T-helper 2 cell treated with Interferon-gamma antibody and Interleukin-4, amounts not matched to agents 5 μg/mL and 100 μg/mL, for 36 hours (primary cell): ENCODE results near the gene DUT.

ENCODE experiments used
- DNase-seq: peaks from one replicate; pipeline ENCODE4 v3.0.0; 2021; ENCODE audit warnings: low spot score
- H3K27ac Mint-ChIP-seq: one replicate; pipeline ENCODE4 v1.8.0; 2021; ENCODE audit warnings: mild to moderate bottlenecking, mixed read lengths
- H3K27me3 Mint-ChIP-seq: one replicate; pipeline ENCODE4 v1.8.0; 2021; ENCODE audit warnings: low read depth, mixed read lengths
- H3K36me3 Mint-ChIP-seq: one replicate; pipeline ENCODE4 v1.8.0; 2021; ENCODE audit warnings: low read depth, mixed read lengths
- H3K4me1 Mint-ChIP-seq: one replicate; pipeline ENCODE4 v1.8.0; 2021; ENCODE audit warnings: low read depth, mixed read lengths
- H3K4me3 Mint-ChIP-seq: one replicate; pipeline ENCODE4 v1.8.0; 2022; ENCODE audit warnings: mild to moderate bottlenecking, moderate library complexity, mixed read lengths
- H3K9me3 Mint-ChIP-seq: one replicate; pipeline ENCODE4 v1.8.0; 2021; ENCODE audit warnings: mixed read lengths

DUT gene

GRCh38 chr15:48330855-48331795 lies at the start of gene DUT:
Gene DUT, plus strand, starts transcription at chr15:48331429. Its CDS starts 87 bp downstream, at chr15:48331516.
- peak; percentile 85 for DNase-seq
- Mint-ChIP-seq H3K27me3 (no peaks in the 10 kb centered on the region), H3K36me3 (peaks cover 45% of the 10 kb centered on the region), H3K9me3 (no peaks in the 10 kb centered on the region), H3K4me3 (peak within 1 kb of the TSS; percentile 95), H3K4me1 (peaks cover 41% of the 10 kb centered on the region), H3K27ac (peak within 1 kb of the TSS; percentile 100)

- H3K36me3 Mint-ChIP-seq: no peaks in the 10 kb centered on the region
- H3K27ac Mint-ChIP-seq: no peak overlapping the region
- H3K27me3 Mint-ChIP-seq: peaks cover 5% of the 10 kb centered on the region
- no peak overlapping the region for H3K4me3 Mint-ChIP-seq
- H3K4me1 Mint-ChIP-seq: peaks cover 5% of the 10 kb centered on the region
- no peaks in the 10 kb centered on the region for H3K9me3 Mint-ChIP-seq
- no peak for DNase-seq
Observed at GRCh38 chr15:48281674-48282073, 49.6 kb upstream of the DUT start.

GRCh38 chr15:48282216-48282615 lies 49.0 kb upstream of the DUT start:
- peaks cover 5% of the 10 kb centered on the region for H3K27me3 Mint-ChIP-seq
- H3K4me1 Mint-ChIP-seq: peaks cover 5% of the 10 kb centered on the region
- no peaks in the 10 kb centered on the region for H3K9me3 Mint-ChIP-seq
- H3K27ac Mint-ChIP-seq: no peak overlapping the region
- DNase-seq: no peak
- no peak overlapping the region for H3K4me3 Mint-ChIP-seq
- no peaks in the 10 kb centered on the region for H3K36me3 Mint-ChIP-seq

GRCh38 chr15:48283396-48284145 lies 47.7 kb upstream of the DUT start:
- DNase-seq: no peak
- Mint-ChIP-seq H3K27ac (no peak overlapping the region), H3K4me3 (no peak overlapping the region), H3K9me3 (no peaks in the 10 kb centered on the region), H3K4me1 (peaks cover 5% of the 10 kb centered on the region), H3K27me3 (peaks cover 5% of the 10 kb centered on the region), H3K36me3 (no peaks in the 10 kb centered on the region)

GRCh38 chr15:48285329-48286214 lies 45.7 kb upstream of the DUT start:
- no peak overlapping the region for H3K27ac Mint-ChIP-seq
- H3K4me3 Mint-ChIP-seq: no peak overlapping the region
- peak; percentile 20 for DNase-seq
- peaks cover 5% of the 10 kb centered on the region for H3K27me3 Mint-ChIP-seq
- no peaks in the 10 kb centered on the region for H3K9me3 Mint-ChIP-seq
- peaks cover 5% of the 10 kb centered on the region for H3K4me1 Mint-ChIP-seq
- no peaks in the 10 kb centered on the region for H3K36me3 Mint-ChIP-seq

GRCh38 chr15:48289628-48290027 lies 41.6 kb upstream of the DUT start:
- Mint-ChIP-seq H3K27me3 (peaks cover 2% of the 10 kb centered on the region), H3K27ac (no peak overlapping the region), H3K9me3 (no peaks in the 10 kb centered on the region), H3K4me1 (peaks cover 5% of the 10 kb centered on the region), H3K4me3 (no peak overlapping the region), H3K36me3 (no peaks in the 10 kb centered on the region)
- no peak for DNase-seq

GRCh38 chr15:48292458-48292857 lies 38.8 kb upstream of the DUT start:
- H3K4me1 Mint-ChIP-seq: no peaks in the 10 kb centered on the region
- no peak overlapping the region for H3K4me3 Mint-ChIP-seq
- no peak overlapping the region for H3K27ac Mint-ChIP-seq
- no peaks in the 10 kb centered on the region for H3K36me3 Mint-ChIP-seq
- no peak for DNase-seq
- H3K27me3 Mint-ChIP-seq: peaks cover 6% of the 10 kb centered on the region
- H3K9me3 Mint-ChIP-seq: no peaks in the 10 kb centered on the region

GRCh38 chr15:48297668-48298067 lies 33.6 kb upstream of the DUT start:
- H3K4me1 Mint-ChIP-seq: no peaks in the 10 kb centered on the region
- H3K27me3 Mint-ChIP-seq: peaks cover 8% of the 10 kb centered on the region
- H3K4me3 Mint-ChIP-seq: no peak overlapping the region
- H3K9me3 Mint-ChIP-seq: no peaks in the 10 kb centered on the region
- H3K36me3 Mint-ChIP-seq: no peaks in the 10 kb centered on the region
- DNase-seq: no peak
- no peak overlapping the region for H3K27ac Mint-ChIP-seq

- H3K27me3 Mint-ChIP-seq: peaks cover 8% of the 10 kb centered on the region
- no peaks in the 10 kb centered on the region for H3K9me3 Mint-ChIP-seq
- no peaks in the 10 kb centered on the region for H3K36me3 Mint-ChIP-seq
- no peak for DNase-seq
- no peaks in the 10 kb centered on the region for H3K4me1 Mint-ChIP-seq
- H3K4me3 Mint-ChIP-seq: no peak overlapping the region
- H3K27ac Mint-ChIP-seq: no peak overlapping the region
Observed at GRCh38 chr15:48298914-48299313, 32.3 kb upstream of the DUT start.

- no peaks in the 10 kb centered on the region for H3K36me3 Mint-ChIP-seq
- no peaks in the 10 kb centered on the region for H3K4me1 Mint-ChIP-seq
- DNase-seq: no peak
- H3K27ac Mint-ChIP-seq: no peak overlapping the region
- no peaks in the 10 kb centered on the region for H3K9me3 Mint-ChIP-seq
- H3K27me3 Mint-ChIP-seq: peaks cover 8% of the 10 kb centered on the region
- H3K4me3 Mint-ChIP-seq: no peak overlapping the region
Observed at GRCh38 chr15:48300038-48300437, 31.2 kb upstream of the DUT start.

- no peak overlapping the region for H3K4me3 Mint-ChIP-seq
- DNase-seq: no peak
- no peak overlapping the region for H3K27ac Mint-ChIP-seq
- H3K4me1 Mint-ChIP-seq: no peaks in the 10 kb centered on the region
- no peaks in the 10 kb centered on the region for H3K9me3 Mint-ChIP-seq
- H3K27me3 Mint-ChIP-seq: peaks cover 10% of the 10 kb centered on the region
- no peaks in the 10 kb centered on the region for H3K36me3 Mint-ChIP-seq
Observed at GRCh38 chr15:48304398-48304797, 26.8 kb upstream of the DUT start.

- Mint-ChIP-seq H3K9me3 (no peaks in the 10 kb centered on the region), H3K4me3 (no peak overlapping the region)
Observed at GRCh38 chr15:48306639-48307038, 24.6 kb upstream of the DUT start.

GRCh38 chr15:48307586-48307985 lies 23.6 kb upstream of the DUT start:
- H3K27me3 Mint-ChIP-seq: peaks cover 8% of the 10 kb centered on the region
- no peaks in the 10 kb centered on the region for H3K4me1 Mint-ChIP-seq
- DNase-seq: no peak
- H3K9me3 Mint-ChIP-seq: no peaks in the 10 kb centered on the region
- H3K27ac Mint-ChIP-seq: no peak overlapping the region
- H3K36me3 Mint-ChIP-seq: no peaks in the 10 kb centered on the region
- H3K4me3 Mint-ChIP-seq: no peak overlapping the region

More at GRCh38 chr15:48306639-48307038, 24.6 kb upstream of the DUT start:
- no peaks in the 10 kb centered on the region for H3K4me1 Mint-ChIP-seq
- no peak for DNase-seq
- H3K27me3 Mint-ChIP-seq: peaks cover 8% of the 10 kb centered on the region
- H3K36me3 Mint-ChIP-seq: no peaks in the 10 kb centered on the region
- no peak overlapping the region for H3K27ac Mint-ChIP-seq
